HG03135 (cell line): ENCODE measurements around the gene GPN1.
"Not testable (repeated sequence)": the region's sequence is repeated elsewhere in the genome, so short reads cannot be mapped to it uniquely, and the experiment has no call there.

ENCODE experiments used
- ATAC-seq: cut with Tn5 transposase; IDR thresholded peaks from one replicate; pipeline ENCODE4 v1.9.1; 2021; ENCODE audit warnings: mild to moderate bottlenecking, moderate library complexity; ENCODE audit not compliant: unreplicated experiment

Gene GPN1

GRCh38 chr2:27664622-27665363 lies 35.9 kb downstream of the GPN1 start:
- ATAC-seq: no peak

GRCh38 chr2:27667446-27667845 lies 38.6 kb downstream of the GPN1 start:
- ATAC-seq: no peak

DNA sequence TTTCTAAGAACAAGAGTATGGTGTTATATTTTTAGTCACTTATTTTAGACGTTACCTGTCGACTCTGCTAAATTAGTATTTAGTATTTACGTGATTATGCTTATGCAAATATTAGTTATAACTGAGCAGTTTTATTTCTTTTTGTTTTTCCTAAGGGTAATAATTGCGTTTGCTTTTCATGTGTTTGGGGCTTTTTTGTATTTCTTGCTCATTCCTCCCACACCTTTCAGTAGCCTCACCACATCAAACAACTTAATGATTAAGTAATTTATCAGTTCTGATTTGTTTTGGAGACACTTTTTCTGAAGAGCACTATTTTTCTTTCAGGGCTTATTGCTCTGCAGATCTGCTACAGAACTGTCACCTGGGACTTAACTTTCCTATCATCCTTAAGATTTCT lies 42.4 kb downstream of the GPN1 start:
- ATAC-seq: no peak

- ATAC-seq: no peak
These were observed 44.1 kb downstream of the GPN1 start for GRCh38 chr2:27672723-27673486.

DNA sequence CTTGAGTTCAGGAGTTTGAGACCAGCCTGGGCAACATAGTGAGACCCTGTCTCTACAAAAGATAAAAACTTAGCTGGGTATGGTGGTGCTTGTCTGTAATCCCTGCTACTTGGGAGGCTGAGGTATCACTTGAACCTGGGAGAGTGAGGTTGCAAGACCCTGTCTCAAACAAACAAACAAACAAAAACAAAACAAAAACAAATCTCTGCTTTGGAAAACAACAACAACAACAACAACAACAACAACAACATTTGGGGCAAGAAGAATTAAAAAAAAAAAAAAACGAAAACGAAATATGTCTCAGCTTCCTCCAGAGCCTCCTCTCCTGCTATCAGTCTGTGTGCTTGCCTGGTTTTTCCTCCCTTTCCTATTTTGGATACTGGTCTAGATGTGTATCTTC lies 51.7 kb downstream of the GPN1 start:
- ATAC-seq: no peak

GRCh38 chr2:27681841-27682240 lies 53.0 kb downstream of the GPN1 start:
- ATAC-seq: no peak

DNA sequence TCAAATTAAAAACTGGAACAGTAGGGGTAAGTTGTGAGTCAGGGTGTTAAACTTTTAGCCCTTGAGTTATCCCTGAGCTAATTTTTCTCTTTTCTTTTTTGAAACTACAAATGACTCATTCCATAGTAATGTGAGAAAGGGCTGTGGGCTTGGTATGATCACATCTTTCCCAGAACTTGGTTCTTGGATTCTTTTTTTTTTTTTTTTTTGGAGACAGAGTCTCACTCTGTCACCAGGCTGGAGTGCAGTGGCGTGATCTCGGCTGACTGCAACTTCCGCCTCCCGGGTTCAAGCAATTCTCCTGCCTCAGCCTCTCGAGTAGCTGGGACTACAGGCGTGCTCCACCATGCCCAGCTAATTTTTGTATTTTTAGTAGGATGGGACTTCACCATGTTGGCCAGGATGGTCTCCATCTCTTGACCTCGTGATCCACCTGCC lies 53.5 kb downstream of the GPN1 start:
- not testable (repeated sequence) for ATAC-seq

- ATAC-seq: peak; percentile 81
These were observed 54.7 kb downstream of the GPN1 start for GRCh38 chr2:27683390-27684071.

DNA sequence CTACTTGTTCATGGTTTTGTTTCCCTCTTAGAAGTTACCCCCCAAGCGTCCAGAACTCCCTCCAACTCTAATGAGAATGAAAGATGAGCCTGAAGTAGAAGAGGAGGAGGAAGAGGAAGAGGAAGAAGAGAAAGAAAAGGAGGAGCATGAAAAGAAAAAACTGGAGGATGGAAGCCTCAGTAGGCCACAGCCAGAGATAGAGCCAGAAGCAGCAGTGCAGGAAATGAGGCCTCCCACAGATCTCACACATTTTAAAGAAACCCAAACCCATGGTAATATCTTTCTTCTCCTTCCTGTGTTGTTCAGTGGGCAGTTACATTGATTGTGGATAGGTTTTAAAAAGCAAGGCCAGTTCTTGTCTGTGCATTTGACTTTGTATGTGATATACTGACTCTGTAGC lies 56.2 kb downstream of the GPN1 start:
- ATAC-seq: not testable (repeated sequence)

GRCh38 chr2:27685577-27685976 lies 56.7 kb downstream of the GPN1 start:
- ATAC-seq: no peak

GRCh38 chr2:27687232-27687631 lies 58.4 kb downstream of the GPN1 start:
- no peak for ATAC-seq

- ATAC-seq: no peak
These were observed 60.6 kb downstream of the GPN1 start for GRCh38 chr2:27689424-27689823.

GRCh38 chr2:27690052-27690451 lies 61.2 kb downstream of the GPN1 start:
- no peak for ATAC-seq

DNA sequence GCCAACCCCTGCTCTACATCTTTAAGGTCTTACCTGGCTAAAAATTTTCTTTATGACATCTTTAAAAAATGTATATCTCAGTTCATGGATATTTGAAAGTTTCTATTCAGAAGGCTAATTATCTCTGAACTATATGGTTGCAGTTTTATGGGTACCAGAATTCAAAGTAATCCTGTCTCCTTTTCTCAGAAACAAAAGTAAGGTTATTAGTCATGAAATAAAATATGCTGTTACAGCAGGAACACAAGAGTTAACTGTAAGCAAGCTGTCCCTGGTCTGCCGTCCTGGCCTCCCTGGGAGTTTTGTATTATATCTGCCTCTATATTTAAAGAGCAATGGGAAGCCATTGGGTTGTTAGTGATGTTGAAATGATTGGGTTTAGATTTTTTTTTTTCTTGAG lies 68.8 kb downstream of the GPN1 start:
- no peak for ATAC-seq
